ENCODE results near the gene GNG12.

DNA sequence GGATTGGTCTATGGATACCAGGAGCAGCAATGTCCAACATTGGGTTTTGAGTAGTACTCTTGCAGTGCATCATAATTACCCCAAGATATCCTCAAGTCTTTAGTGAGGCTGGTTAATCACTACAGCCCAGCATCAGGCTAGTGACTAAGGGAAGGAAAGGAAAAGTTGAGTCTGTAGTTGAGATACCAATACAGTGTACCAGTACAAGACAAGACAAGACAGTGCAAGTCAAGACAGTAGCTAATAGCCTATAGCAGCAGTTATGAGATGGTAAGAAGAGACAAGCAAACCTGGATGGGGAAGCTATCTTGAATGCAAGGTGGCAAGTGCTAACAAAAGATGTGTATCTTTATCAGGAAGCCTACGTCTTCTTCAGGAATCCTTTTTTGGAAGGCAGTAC, 13.3 kb upstream of the GNG12 start:
- no peak for TF ChIP-seq POLR2A (IDR thresholded peaks at IDR 0.05)
- TF ChIP-seq POLR2AphosphoS5 (IDR thresholded peaks at IDR 0.05) = no peak
- TF ChIP-seq EP300 (IDR thresholded peaks at IDR 0.05) = no peak

Data from upper lobe of left lung (tissue), 4 donors.